NCI-H748 (cell line): Measurements from ENCODE around the gene RNF169.

ENCODE experiments used
- DNase-seq: peaks from one replicate; lab custom pipeline; 2025; ENCODE audit not compliant: unreplicated experiment; lab: John Stamatoyannopoulos, UW

RNF169 gene

DNA sequence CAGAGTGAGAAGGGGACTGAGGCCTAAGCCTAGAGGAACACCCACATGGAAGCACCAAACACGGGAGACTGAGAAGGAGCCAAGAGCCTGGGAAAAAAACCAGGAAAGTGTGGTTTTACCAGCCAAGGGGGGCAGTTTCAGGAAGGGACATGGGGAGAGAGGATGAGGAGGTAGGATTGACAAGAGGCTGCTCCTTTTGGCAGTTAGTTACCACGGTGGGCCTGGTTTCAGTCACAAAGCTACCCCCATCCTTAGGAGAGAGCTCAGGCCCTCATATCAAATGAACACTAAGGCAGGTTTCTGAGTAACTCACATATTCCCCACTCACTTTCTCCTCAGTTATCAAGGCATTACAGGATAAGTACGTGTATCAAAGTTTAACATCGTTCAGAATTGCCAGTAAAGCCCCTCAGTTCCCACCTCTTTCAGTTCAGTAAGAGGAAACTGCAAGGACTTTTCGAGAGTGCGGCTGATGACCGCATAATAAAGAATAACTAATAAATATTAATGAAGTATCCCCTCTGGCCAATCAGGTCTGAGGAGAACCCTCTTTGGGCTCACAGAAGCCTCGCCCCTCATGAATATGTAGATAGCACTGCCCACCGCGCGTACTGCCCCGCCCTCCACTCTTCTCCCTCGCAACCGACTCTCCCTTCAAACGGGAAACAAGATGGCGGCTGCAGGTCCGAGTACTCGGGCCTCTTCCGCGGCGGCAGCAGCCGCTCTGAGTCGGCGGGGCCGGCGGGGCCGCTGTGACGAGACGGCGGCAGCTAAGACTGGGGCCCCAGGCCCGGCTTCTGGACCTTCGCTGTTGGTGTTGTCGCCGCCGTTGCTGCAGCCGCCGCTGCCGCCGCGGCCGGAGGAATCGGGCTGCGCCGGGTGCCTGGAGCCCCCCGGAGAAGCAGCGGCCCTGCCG lies at the start of gene RNF169:
Gene RNF169, plus strand, starts transcription at position 639 of the 916 bp plus-strand sequence. Its CDS starts 32 bp downstream, at position 671.
- DNase-seq: peak; percentile 98

GRCh38 chr11:74699615-74700396 lies 48.8 kb upstream of the RNF169 start:
- no peak for DNase-seq

DNA sequence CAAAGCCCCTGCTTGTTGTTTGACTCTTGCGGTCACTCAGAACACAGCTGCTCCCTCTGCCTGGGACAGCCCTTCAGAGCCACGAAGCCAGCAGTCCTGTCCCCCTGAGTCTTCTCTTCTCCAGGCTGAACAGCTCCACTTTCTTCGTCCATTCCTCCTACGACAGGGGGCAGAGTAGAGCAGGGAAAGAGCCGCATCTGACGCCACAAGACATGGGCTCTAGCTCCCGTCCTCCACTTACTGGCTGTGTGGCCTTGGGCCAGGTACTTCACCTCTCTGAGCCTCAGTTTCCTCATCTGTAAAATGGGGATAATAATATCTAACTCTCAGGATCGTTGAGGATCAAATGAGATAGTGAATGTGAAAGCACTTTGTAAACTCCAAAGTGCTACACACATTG lies 47.3 kb upstream of the RNF169 start:
- DNase-seq: peak; percentile 5

- DNase-seq: peak; percentile 50
These were observed 46.2 kb upstream of the RNF169 start for GRCh38 chr11:74702383-74703007.

- DNase-seq: no peak
These were observed 45.4 kb upstream of the RNF169 start for GRCh38 chr11:74703211-74703610.

DNA sequence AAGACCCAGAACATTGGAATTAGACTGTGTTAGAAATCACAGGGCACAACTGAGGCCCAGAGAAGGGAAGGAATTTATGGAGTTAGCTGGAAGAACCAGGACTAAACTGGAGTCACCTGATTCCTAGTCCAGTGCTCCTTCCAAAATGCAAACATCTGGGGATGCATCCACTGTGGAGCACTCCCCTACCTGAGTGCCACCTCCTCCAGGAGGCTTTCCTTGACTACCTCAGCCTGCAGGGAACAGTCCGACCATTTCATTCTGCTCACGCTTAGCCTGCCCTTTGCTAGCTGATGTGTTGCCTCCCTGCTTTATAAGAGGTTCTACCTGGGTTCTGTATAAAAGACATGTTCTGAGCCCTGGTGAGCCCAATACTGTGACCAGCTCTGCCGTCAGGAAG lies 41.5 kb upstream of the RNF169 start:
- DNase-seq: no peak

- no peak for DNase-seq
These were observed 40.8 kb upstream of the RNF169 start for GRCh38 chr11:74707602-74708510.

GRCh38 chr11:74709175-74709574 lies 39.5 kb upstream of the RNF169 start:
- DNase-seq: no peak

GRCh38 chr11:74710281-74710938 lies 38.2 kb upstream of the RNF169 start:
- DNase-seq: no peak

DNA sequence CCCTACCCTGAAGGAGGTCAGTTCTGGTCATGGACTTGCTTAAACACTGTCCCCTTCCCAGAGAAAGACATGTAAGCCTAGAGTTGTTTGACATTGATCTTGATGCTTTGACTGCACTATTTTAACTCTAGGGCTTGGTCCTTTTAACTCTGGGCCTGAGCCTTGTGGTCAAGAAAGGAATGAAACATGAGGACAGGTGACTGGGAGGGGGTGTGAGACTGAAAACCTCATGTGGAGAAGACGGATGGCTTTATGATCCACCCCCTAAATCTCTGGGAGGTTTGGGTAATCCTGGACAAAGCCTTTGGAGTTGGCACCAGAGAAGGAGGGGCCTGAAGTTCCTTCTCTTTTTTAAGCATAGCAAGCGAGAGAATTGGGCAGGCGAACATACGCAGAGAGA lies 35.0 kb upstream of the RNF169 start:
- DNase-seq: no peak

- no peak for DNase-seq
These were observed 33.7 kb upstream of the RNF169 start for GRCh38 chr11:74714904-74715303.

GRCh38 chr11:74717221-74717969 lies 31.3 kb upstream of the RNF169 start:
- no peak for DNase-seq

- no peak for DNase-seq
These were observed 29.6 kb upstream of the RNF169 start for GRCh38 chr11:74719011-74719410.

DNA sequence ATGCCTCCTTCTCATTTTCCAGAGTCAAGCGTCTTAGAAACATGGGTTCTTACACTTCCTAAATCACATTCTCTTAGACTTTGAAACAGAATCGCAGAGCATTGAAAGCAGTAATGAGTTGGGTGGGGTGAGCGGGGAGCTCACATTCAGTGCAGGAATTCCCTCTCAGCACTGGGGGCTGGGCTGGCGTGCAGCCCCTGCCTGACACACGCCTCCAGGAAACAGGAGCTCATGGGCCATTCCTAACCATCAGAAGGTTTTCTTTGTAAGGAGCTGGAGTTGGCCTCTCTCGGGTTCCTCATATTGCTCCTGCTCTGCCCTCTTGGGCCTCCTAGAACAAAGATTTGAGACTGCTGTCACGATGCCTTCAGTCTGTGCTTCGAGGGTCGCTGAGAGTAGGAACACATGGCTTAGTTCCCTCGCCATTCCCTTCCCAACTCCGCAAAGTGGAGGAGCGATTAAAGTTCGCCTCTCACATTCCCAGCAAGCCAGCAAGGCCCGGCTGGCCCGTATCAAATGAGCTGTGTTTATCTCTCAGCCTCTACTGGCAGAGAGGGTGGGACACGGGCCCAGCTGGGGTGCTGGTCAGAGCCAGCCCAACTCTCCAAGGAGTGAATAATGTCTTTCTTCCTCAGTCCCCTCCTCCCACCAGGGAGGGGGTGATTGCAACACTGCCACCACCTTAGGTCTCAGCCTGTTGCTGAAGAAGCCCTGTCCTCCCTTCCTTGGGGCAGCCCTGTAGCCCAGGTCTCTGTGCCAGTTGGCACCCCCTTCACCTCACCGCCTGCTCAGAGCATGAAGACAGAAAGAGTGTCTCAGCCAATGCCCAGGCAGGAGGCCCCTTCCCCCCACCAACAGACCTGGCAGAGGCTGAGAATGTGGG lies 27.8 kb upstream of the RNF169 start:
- DNase-seq: no peak

DNA sequence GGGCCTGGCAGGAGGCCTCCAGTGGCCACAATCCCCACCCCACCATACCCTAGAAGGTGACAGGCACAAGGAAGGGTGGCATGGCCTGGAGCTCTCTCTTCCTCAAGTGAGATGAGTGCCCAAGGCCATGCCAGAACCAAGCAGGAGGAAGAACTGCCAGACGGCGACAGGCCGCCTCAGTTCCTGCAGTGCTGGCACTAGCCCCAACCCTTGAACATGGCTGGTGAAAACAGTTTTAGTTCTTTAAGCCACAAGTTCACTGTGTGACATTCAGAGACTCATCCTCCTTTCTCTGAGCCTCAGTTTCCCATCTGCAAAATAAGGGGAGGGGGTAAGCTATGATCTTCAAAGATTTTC lies 27.2 kb upstream of the RNF169 start:
- no peak for DNase-seq

- DNase-seq: no peak
These were observed 25.1 kb upstream of the RNF169 start for GRCh38 chr11:74723511-74723910.

DNA sequence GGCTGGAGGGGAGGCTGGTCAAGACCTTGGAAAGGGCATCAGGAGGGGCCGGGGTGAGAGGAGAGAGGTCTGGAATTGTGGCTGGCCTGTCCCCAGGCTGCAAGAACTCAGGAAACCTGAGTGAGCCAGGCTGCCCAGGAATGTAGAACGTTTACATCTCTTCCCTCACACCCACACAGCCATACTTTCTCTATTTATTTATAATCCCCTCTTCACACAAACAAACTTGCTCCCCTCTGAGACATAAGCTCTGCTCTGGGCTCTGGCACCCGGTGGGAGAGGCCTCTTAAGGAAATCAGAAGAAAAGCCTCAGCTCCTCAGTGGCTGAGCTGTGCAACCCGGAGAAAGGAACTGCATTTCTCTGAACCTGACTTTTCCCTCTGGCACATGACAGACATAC lies 22.9 kb upstream of the RNF169 start:
- no peak for DNase-seq

- peak; percentile 82 for DNase-seq
These were observed 22.0 kb upstream of the RNF169 start for GRCh38 chr11:74726547-74727182.
